GM08714 (cell line): ENCODE measurements around the gene DACT3.

ENCODE experiments used
- H3K4me3 ChIP-seq: fragments of 200-500 bp; sonication (Bioruptor generic); 2 replicates; pipeline ENCODE4 v1.5.1; 2014; ENCODE audit warnings: mild to moderate bottlenecking, low read length, inconsistent platforms
- ZNF274 ChIP-seq: IDR thresholded peaks from 2 replicates; pipeline ENCODE4 v1.6.1; 2012; ENCODE audit warnings: mild to moderate bottlenecking, low read depth, low read length

The DACT3 gene

GRCh38 chr19:46605356-46605821 lies 55.6 kb downstream of the DACT3 start:
- no peak overlapping the region for H3K4me3 ChIP-seq
- TF ChIP-seq ZNF274, result no peak

GRCh38 chr19:46604781-46605355 lies 56.1 kb downstream of the DACT3 start:
- no peak for TF ChIP-seq ZNF274
- H3K4me3 ChIP-seq, result no peak overlapping the region

GRCh38 chr19:46603752-46604231 lies 57.2 kb downstream of the DACT3 start:
- no peak for TF ChIP-seq ZNF274
- peak overlapping the region; percentile 97; the same call in 1 of the 2 replicates for H3K4me3 ChIP-seq

- H3K4me3 ChIP-seq, result peak overlapping the region; percentile 97; the same call in 1 of the 2 replicates
- no peak for TF ChIP-seq ZNF274
These were observed 57.8 kb downstream of the DACT3 start for GRCh38 chr19:46603195-46603637.

- TF ChIP-seq ZNF274, result no peak
- peak overlapping the region; percentile 97 for H3K4me3 ChIP-seq
These were observed 58.4 kb downstream of the DACT3 start for GRCh38 chr19:46602392-46603194.

GRCh38 chr19:46601318-46602224 lies 59.4 kb downstream of the DACT3 start, which contains the start of gene CALM3:
Gene CALM3 (plus strand): TSS chr19:46601330. CDS start chr19:46601435, 105 bp downstream.
- H3K4me3 ChIP-seq, result peak within 1 kb of the TSS; percentile 97
- no peak for TF ChIP-seq ZNF274

- no peak for TF ChIP-seq ZNF274
- peak overlapping the region; percentile 97; the same call in 1 of the 2 replicates for H3K4me3 ChIP-seq
These were observed 60.3 kb downstream of the DACT3 start for GRCh38 chr19:46600384-46601317.

GRCh38 chr19:46599716-46600373 lies 61.1 kb downstream of the DACT3 start:
- no peak for TF ChIP-seq ZNF274
- peak overlapping the region; percentile 65; the same call in 1 of the 2 replicates for H3K4me3 ChIP-seq

- TF ChIP-seq ZNF274, result no peak
- H3K4me3 ChIP-seq, result no peak overlapping the region
These were observed 62.5 kb downstream of the DACT3 start for GRCh38 chr19:46598372-46598917.
